ENCODE results near the gene TNXB. TPM values are rescaled to one million over a fixed set of nuclear protein-coding genes. Genes with fewer than 3 reads are reported as not detected.
"Not testable (repeated sequence)": the region's sequence is repeated elsewhere in the genome, so short reads cannot be mapped to it uniquely, and the experiment has no call there.

TNXB gene
- total RNA-seq, 1 experiment from 2014 or later, result 22.2 TPM

- no peak for DNase-seq (ENCODE audit: extremely low read depth, low read depth)
Observed at GRCh38 chr6:32112431-32112980, 3.4 kb upstream of the TNXB start.

DNA sequence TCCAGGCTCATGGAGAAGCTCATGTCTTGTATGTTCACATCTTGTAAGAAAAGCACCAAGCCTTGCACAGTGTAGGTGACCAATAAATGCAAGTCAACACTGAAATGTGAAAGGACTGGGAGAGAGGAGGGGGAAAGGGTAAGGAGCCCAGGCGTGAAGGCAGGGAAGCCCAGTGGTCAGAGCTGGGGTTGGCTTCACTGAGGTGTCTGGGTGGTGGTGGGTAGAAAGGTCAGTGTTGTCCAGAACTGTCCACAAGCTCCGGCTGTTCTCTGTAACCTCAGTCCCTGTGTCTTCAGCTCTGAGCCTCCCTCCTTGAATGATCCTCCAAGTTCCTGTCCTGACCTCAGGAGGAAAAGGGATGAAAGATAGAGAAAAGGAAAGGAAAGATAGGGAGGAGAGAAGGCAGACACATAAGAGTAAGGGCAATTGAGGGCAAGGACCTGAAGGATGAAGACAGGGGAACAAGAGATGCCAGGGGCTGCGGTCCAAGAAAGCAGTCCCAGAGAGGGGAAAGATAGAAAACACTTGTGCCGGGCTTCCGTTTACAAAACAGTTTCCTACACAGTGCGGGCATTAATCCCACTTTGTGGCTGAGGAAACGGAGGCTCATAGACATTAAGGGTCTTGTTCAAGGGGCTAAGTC lies 2.4 kb upstream of the TNXB start:
- DNase-seq (ENCODE audit: extremely low read depth, low read depth), result no peak

- DNase-seq (ENCODE audit: extremely low read depth, low read depth), result no peak
Observed at GRCh38 chr6:32110632-32111031, 1.5 kb upstream of the TNXB start.

DNA sequence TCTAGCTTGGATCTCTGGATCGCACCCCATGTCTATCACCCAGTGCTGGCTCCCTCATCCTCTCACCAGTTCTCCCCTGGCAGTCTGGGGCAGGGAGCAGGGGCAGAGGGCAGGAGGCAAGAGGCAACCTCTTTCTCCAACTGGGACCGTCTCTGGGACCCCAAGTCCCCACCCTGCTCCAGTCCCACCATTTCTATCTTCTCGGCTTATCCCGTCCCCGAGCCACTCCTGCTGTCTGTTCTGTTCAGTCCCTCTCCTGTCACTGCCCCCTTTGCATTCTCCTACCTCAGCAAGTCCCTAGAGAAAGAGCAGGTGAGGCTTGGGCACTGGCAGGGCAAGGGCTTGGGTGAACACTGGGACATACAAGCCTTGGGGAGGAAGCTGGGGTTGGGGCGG lies 625 bp upstream of the TNXB start:
- no peak for DNase-seq (ENCODE audit: extremely low read depth, low read depth)

GRCh38 chr6:32108727-32109113 lies 418 bp downstream of the TNXB start:
- DNase-seq (ENCODE audit: extremely low read depth, low read depth), result no peak

- no peak for DNase-seq (ENCODE audit: extremely low read depth, low read depth)
Observed at GRCh38 chr6:32108094-32108627, 977 bp downstream of the TNXB start.

- no peak for DNase-seq (ENCODE audit: extremely low read depth, low read depth)
Observed at GRCh38 chr6:32107406-32107805, 1.7 kb downstream of the TNXB start.

GRCh38 chr6:32105433-32105832 lies 3.7 kb downstream of the TNXB start:
- DNase-seq (ENCODE audit: extremely low read depth, low read depth), result no peak

DNA sequence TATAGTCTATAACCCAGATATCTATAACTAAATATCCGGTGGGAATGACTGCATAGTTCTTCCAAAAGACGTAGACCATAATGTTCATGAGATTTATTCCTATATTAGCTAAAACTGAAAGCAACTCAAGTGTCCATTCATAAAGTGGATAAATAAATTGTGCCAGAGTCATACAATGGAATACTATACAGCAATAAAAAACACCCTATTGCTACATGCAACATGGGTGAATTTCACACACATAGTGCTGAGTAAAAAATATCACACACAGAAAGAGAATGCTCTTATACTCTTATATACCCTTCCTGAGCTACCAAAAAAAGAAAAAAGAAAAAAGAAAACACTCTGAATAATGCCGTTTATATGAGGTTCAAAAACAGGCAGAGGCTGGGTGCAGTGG lies 6.9 kb downstream of the TNXB start:
- DNase-seq (ENCODE audit: extremely low read depth, low read depth), result no peak

DNA sequence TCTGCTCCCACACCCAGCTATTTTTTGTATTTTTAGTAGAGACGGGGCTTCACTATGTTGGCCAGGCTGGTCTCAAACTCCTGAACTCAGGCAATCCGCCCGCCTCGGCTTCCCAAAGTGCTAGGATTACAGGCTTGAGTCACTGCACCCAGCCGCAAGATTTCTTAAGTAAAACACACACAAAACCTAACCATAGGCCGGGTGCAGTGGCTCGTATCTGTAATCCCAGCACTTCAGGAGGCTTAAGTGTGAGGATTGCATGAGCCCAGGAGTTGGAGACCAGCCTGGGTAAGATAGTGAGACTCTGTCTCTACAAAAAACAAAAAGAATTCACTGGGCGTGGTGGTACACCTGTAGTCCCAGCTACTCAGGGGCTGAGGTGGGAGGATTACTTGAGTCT lies 8.9 kb downstream of the TNXB start:
- DNase-seq (ENCODE audit: extremely low read depth, low read depth), result not testable (repeated sequence)

DNA sequence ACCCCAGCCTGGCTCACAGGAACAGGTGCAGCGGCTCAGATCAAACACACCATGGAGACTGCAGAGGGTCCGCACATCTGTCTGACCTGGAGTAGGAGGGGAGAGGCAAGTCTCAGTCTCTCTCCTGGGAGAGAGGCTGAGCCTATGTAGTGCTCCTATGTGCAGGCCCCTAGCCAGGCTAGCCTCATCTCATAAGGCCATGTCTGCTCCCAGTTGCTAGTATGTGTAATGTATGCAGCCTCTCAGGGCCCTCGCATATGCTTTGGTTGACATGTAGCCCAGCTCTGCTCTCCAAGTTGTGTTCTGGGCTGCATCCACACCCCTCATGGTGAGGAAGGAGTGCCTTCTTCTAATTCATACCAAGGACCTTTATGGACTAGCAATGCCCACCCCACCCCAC lies 11.8 kb downstream of the TNXB start:
- no peak for DNase-seq (ENCODE audit: extremely low read depth, low read depth)

- DNase-seq (ENCODE audit: extremely low read depth, low read depth), result no peak
Observed at GRCh38 chr6:32096394-32097258, 12.5 kb downstream of the TNXB start.

- DNase-seq (ENCODE audit: extremely low read depth, low read depth), result no peak
Observed at GRCh38 chr6:32096087-32096393, 13.1 kb downstream of the TNXB start.

GRCh38 chr6:32095338-32096086 lies 13.6 kb downstream of the TNXB start:
- no peak for DNase-seq (ENCODE audit: extremely low read depth, low read depth)

DNA sequence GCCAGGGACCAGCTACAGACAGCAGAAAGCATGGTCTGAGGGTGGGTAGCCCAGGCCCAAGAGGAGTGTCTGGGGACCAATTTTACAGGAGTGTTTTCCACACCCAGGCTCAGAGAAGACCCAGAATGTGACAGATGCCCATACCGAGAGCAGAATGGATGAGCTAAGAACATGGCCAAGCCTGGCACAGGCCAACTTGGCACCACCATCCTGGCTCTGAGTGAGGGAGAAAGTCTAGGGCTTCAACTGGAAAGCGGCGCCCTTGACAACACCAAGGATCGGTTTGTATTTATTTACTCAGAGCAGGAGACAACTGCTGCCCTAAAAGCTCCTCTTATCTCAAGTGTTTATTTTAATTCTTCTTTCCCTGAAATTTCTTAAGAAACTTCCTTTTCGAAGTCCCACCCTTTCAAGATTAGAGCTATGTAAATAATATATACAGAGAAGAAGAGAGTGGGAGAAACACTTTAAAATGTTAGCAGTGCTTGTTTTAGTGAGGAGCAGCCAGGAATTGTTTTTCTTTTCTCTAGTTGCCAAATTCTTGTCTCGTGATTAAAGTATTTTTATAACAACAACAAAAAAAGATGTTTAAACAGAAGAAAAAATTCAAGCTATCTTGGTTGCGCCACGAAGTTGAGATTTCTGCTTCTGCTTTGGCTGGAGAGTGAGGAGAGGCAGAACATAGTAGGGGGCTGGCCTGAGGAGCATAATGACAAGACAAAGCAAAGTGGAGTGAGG lies 16.2 kb downstream of the TNXB start:
- DNase-seq (ENCODE audit: extremely low read depth, low read depth), result peak; percentile 26

DNA sequence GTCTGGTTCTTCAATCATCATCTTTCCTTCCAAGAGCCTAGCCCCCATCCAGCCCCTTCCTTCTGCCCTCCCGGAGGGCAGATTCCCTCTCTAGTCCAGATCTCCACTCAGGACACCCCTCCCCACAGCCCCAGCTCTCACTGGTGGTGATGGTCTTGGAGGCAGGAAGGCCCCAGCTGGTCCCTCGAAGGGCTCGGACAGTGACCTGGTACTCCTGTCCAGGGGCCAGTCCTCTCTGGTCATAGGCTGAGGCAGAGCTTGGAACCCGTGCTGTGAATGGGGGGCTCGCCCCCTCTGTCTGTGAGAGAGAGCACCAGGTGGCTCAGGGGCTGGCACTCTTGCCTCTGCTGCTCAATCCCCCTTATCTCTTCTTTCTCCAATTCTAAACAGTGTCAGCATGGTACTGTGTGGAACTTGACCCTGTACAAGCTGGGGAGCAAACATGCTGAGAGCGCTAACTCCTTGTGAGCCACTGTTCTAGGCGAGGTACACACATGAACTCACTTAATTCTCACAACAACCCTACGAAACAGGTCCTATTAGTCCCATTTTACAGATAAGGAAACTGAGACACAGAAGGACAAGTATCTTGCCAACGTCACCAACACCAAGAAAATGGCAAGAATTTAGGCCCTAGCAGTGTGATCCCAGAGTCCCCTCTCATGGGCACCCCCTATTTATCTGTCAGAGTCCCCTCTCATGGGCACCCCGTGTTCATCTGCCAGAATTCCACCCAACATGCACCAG lies 19.9 kb downstream of the TNXB start:
- DNase-seq (ENCODE audit: extremely low read depth, low read depth), result no peak

DNA sequence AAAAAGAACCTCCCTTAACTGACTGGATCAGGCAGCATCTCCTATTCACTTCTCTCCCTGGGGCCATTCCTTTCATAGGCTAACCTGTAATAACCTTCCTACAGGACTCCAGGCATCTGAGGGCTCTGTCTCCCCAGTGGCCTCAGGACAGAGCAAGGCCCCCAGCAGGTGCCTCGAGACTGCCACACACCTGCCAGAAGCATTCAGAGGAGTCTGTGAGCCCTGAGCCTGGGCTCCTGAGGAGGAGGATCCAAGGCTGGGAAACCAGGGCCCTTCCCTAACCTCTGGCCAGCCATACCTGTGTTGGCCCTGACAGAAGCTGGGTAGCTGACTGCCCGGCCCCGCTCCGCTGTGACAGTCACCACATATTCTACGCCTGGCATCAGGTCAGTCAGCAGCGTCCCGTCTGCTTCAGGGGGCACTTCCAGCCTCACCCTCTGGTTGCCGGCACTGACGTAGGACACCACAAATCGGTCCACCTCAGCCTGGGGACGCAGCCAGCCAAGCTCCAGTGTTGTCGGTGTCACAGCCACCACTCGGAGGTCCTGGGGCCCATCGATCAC lies 20.6 kb downstream of the TNXB start:
- DNase-seq (ENCODE audit: extremely low read depth, low read depth), result no peak

- DNase-seq (ENCODE audit: extremely low read depth, low read depth), result peak; percentile 68
Observed at GRCh38 chr6:32087574-32088486, 21.3 kb downstream of the TNXB start.

Measured in NCI-H460 (cell line).